ENCODE measurements around the gene NHLRC1.

NHLRC1 gene

GRCh38 chr6:18070486-18070885 lies 52.0 kb downstream of the NHLRC1 start:
- CTCF ChIA-PET = no interaction called here
- TF ChIP-seq LEF1 (IDR thresholded peaks at IDR 0.05; ENCODE audit: borderline replicate concordance) (no peak), ELF4 (IDR thresholded peaks at IDR 0.05) (no peak), ZNF384 (IDR thresholded peaks at IDR 0.05) (no peak), L3MBTL2 (conservative IDR thresholded peaks at IDR 0.05) (no peak), FOXA1 (IDR thresholded peaks at IDR 0.05) (no peak)
- POLR2A ChIA-PET = no interaction called here
- no peak for DNase-seq (ENCODE audit: extremely low spot score)

All from HEK293T (cell line).